GM18909 (cell line): ENCODE measurements around the gene KRTAP6-3.

Experiments
- ATAC-seq: cut with Tn5 transposase; IDR thresholded peaks from one replicate; pipeline ENCODE4 v1.9.1; 2021; ENCODE audit warnings: mild to moderate bottlenecking; ENCODE audit not compliant: unreplicated experiment, poor library complexity

KRTAP6-3 gene

DNA sequence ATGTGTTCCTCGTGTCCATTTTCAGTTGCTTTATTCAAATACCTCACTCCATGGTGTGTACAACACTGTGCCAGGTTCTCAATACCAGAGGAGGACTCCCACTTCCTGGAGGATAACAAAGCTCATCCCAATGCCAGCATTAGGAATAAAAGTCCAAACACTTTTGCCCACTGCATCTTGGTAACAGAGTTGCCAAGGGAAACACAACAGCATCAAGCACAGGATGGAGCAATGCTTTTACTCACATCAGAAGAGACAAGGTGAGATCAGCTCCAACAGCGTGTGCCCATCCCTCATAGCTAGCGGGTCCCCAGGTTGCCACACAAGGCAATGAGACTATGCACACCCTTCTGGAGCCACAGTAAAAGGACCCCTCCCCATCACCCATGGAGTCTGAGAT lies 31.1 kb downstream of the KRTAP6-3 start:
- ATAC-seq, result no peak

DNA sequence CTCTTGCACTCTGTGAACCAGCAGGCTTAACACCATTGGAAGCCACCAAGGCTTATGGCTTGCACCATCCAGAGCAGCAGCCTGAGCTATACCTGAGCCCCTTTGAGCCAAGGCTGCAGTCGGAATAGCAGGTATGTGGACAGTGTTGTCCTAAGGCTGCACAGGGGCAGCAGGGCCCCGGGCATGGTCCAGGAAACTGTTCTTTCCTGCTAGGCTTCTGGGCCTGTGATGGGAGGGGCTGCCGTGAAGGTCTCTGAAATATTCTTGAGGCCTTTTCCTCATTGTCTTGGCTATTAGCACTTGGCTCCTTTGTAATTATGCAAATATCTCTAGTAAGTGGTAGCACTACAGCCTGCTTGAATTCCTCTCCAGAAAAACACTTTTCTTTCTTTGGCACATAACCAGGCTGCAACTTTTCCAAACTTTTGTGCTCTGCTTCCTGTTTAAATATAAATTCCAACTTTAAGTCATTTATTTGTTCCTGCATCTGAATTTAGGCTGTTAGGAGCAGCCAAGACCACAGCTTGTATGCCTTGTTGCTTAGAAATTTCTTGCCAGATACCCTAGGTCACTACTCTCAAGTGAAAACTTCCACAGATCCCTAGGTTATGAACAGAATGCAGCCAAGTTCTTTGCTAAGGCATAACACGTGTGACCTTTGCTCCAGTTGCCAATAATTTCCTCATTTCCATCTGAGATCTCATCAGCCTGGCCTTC lies 33.4 kb downstream of the KRTAP6-3 start:
- no peak for ATAC-seq

DNA sequence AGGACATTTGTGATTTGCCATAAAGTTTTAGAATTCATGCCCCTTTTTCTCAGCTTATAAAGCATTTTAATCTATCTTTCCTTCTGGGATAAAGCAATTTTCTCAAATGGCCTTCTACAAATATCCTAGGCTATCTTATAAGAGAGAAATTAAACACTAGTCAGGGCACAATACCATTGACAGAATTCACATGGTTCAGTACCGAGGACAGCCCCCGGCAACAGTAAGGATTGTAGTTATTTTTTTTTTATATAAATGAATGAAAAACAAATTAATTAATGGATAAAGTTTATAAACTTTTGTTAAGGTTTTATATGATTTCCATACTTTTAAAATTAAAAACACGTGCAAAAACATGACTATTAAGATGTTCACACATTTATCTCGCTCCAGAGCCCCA lies 35.9 kb downstream of the KRTAP6-3 start:
- no peak for ATAC-seq

DNA sequence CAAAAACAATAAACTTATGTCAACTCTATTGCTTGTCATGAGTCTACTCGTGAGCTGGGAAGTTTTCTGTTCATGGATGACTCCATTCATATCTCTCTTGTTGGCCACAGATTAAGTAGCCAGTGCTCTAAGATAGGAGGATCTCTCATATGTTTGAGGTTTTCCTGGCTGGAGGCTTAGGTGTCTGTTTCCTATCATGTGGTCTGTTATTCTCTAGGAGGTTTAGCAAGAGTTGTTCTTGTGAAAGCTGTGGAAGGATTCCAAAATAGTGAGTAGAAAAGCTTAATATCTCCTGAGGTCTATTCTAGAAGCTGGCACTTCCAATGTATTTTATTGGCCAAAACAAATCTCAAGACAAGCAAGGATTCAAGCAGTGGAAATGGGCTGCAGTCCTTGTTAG lies 37.0 kb downstream of the KRTAP6-3 start:
- no peak for ATAC-seq

DNA sequence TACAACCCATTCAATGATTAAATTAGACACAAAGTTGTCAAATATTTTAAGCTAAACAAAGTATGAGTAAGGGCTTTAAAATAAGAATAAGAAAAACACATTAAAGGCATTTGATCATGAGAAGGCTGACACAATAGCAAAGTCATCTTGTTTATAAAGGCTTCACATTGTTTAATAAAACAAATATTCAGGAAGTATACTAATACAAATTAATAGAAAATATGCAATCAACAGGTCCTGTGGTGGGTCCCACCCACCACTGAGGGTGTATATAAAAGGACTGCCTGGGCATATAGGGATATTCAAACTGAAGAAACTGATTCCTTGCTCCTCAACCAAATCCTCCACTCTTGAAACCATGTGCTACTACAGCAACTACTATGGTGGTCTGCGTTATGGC lies 42.7 kb downstream of the KRTAP6-3 start, which contains the start of gene KRTAP20-2:
KRTAP20-2 (plus strand) TSS at position 301 of the 400 bp plus-strand sequence; CDS start at position 359, 58 bp downstream.
- ATAC-seq, result no peak

DNA sequence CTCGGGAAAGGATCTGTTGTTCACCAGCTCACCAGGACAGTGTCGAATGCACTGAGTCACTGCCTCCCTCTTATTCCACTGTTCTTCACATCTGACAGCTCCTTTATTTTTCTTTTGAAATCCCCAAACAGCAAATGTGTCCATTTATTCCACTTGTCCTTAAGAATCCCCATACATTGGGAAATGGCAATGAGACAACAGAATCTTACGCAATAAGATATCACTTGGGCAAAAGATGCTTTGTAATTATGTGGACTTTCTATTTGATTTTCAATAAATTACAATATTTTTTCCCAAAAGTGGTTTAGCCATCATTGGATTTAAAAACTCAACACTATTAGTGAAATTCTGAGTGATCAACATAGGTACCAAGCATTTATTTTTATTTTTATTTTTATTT lies 46.4 kb downstream of the KRTAP6-3 start:
- no peak for ATAC-seq

DNA sequence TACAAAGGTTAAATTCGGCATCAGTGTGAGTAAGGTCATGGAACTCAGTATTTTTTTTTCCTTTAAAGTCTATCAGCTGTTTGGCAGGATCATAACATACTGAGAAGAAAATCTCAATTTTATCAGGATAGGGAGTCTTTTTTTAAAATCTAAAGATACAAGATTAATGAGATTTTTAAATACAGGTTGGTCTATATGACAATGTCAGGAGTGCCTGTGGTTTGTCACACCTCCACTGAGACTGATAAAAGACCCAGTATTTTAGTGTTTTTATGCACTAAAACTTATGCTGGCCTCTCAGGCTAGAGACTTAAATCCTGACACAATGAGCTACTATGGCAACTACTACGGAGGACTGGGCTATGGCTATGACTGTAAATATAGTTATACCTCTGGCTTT lies 50.3 kb downstream of the KRTAP6-3 start, which contains the start of gene KRTAP20-3:
KRTAP20-3 (plus strand) TSS at position 301 of the 400 bp plus-strand sequence.
- ATAC-seq, result no peak
